ENCODE data around the gene CMC2. TPM values are rescaled to one million over a fixed set of nuclear protein-coding genes. Genes with fewer than 3 reads are reported as not detected.
A peak's percentile ranks its signal among the peaks of the same experiment; 100 is the strongest.

CMC2 gene
- total and polyA plus RNA-seq, 2 of the 8 experiments (the other 6 are each of a cell fraction or from before 2014, with no cell fraction given): 66.6 to 116 TPM

DNA sequence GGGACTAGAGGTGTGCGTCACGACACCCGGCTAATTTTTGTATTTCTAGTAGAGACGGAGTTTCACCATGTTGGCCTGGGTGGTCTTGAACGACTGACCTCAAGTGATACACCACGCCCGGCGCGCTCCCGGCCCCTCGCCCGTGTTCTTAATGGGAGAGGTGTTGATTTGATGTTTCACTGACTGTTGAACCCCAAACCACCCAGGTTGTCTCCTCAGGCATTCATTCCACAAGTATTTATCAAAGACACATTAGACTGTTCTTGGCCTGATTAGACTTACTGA lies 1.8 kb upstream of the CMC2 start:
- H3K4me1 ChIP-seq (replicated peaks in 1 of 4; ENCODE audit: control insufficient read depth in 3 of 4, insufficient read depth in 4 of 4, low read length in 3 of 4): peaks cover 0 to 9% (median 2%) of the 10 kb centered on the region in 4 experiments; a peak in 2 of 7 replicates
- no peak overlapping the region; the same call in 1 of the 2 replicates for H2BK12ac ChIP-seq (ENCODE audit: low read depth, low read length)
- no peak for FAIRE-seq
- peaks cover 3 to 22% (median 13%) of the 10 kb centered on the region in 4 experiments; a peak in 6 of 8 replicates for H3K36me3 ChIP-seq (ENCODE audit: control insufficient read depth in 2 of 4, insufficient read depth in 4 of 4, low read length in 3 of 4)
- H2AFZ ChIP-seq (ENCODE audit: low read length): no peak overlapping the region
- H2BK120ac ChIP-seq (replicated peaks; ENCODE audit: low read depth, low read length): no peak overlapping the region
- 89% methylated on average over 12 of the region's 12 CpGs; no CpG with 5 or more reads in 1 of the 2 experiments for WGBS, 2 experiments (ENCODE audit: extremely low coverage in 1 of 2, insufficient coverage in 1 of 2, insufficient read length in 1 of 2, insufficient replicate concordance in 2 of 2, low coverage in 1 of 2, low lambda C conversion rate in 2 of 2, missing lambda C conversion rate in 1 of 2)
- peak overlapping the region in 2 of 4 experiments; percentile 82 to 98; a peak in 3 of 8 replicates for H3K4me3 ChIP-seq (ENCODE audit: extremely low read depth in 1 of 4, insufficient read depth in 2 of 4, low read depth in 3 of 4, low read length in 4 of 4)
- peaks cover 2 to 12% of the 10 kb centered on the region in 2 experiments for H4K20me1 ChIP-seq (replicated peaks in 1 of 2; ENCODE audit: control insufficient read depth in 1 of 2, insufficient read depth in 2 of 2, low read length in 2 of 2)
- H3K79me1 ChIP-seq (ENCODE audit: low read depth, low read length): peaks cover 4% of the 10 kb centered on the region; the same call in 1 of the 2 replicates
- H3K4me2 ChIP-seq (ENCODE audit: insufficient read depth in 1 of 2, low read depth in 2 of 2, low read length in 2 of 2): peak overlapping the region; percentile 61 to 93
- no peak overlapping the region for H3K23ac ChIP-seq (ENCODE audit: insufficient read length)
- no peak overlapping the region for H3K18ac ChIP-seq (ENCODE audit: extremely low read depth, low read length)
- TF ChIP-seq POU5F1 (IDR thresholded peaks at IDR 0.05; ENCODE audit: low read depth, low read length) (no peak), GABPA (IDR thresholded peaks at IDR 0.05; ENCODE audit: borderline replicate concordance, insufficient read depth, low read length) (no peak), SIN3A (conservative IDR thresholded peaks at IDR 0.05 in 1 of 2, IDR thresholded peaks at IDR 0.05 in 1 of 2; ENCODE audit: low read depth in 1 of 2, low read length in 2 of 2) (no peak), SP2 (IDR thresholded peaks at IDR 0.05; ENCODE audit: low read length) (no peak), CHD1 (IDR thresholded peaks at IDR 0.05; ENCODE audit: low read depth, low read length) (no peak), PHF8 (conservative IDR thresholded peaks at IDR 0.05; ENCODE audit: low read depth, low read length) (no peak), NRF1 (IDR thresholded peaks at IDR 0.05; ENCODE audit: low read depth, low read length) (no peak), BCL11A (IDR thresholded peaks at IDR 0.05; ENCODE audit: low read depth in 2 of 2, low read length in 2 of 2) (no peak), POLR2A (IDR thresholded peaks at IDR 0.05; ENCODE audit: control extremely low read depth in 1 of 2, low read depth in 2 of 2, low read length in 2 of 2) (no peak), RBBP5 (IDR thresholded peaks at IDR 0.05; ENCODE audit: borderline replicate concordance, low read depth, low read length) (no peak), RFX5 (IDR thresholded peaks at IDR 0.05; ENCODE audit: borderline replicate concordance, low read depth, low read length) (no peak), YY1 (IDR thresholded peaks at IDR 0.05; ENCODE audit: low read depth, low read length) (no peak), BRCA1 (IDR thresholded peaks at IDR 0.05; ENCODE audit: low read depth, low read length) (no peak)
- no peak overlapping the region for H3K14ac ChIP-seq (ENCODE audit: insufficient read length)
- H3K27ac ChIP-seq (ENCODE audit: low read depth, low read length): no peak overlapping the region
- peak overlapping the region in 1 of 4 experiments; percentile 2; a peak in 1 of 7 replicates for H3K9ac ChIP-seq (replicated peaks in 1 of 4; ENCODE audit: extremely low read depth in 1 of 4, low read depth in 3 of 4, low read length in 3 of 4)
- no peaks in the 10 kb centered on the region for H3K9me3 ChIP-seq (ENCODE audit: insufficient read depth in 2 of 2, low read depth in 1 of 2, low read length in 1 of 2)
- H2BK15ac ChIP-seq (ENCODE audit: low read length): no peak overlapping the region
- POLR2A ChIA-PET (ENCODE audit: partially characterized antibody): interaction anchor here (1.0 to 3.1 kb wide), 3 partner anchors 27 to 76 kb away, joined by 3 to 24 read pairs (median 4); partner anchors contain the start of gene ATMIN
- no peak overlapping the region for H2BK5ac ChIP-seq (ENCODE audit: low read depth, low read length)
- DNase-seq (ENCODE audit: low read depth in 1 of 2, low spot score in 2 of 2): no peak
- CTCF ChIA-PET (ENCODE audit: partially characterized antibody): interaction anchor here (1.5 kb wide), 1 partner anchor 26 kb away, joined by 4 read pairs; no protein-coding TSS in a partner anchor
- no peak overlapping the region for H3K56ac ChIP-seq (replicated peaks; ENCODE audit: insufficient read length, low read depth, low read length)
- H2AK5ac ChIP-seq (ENCODE audit: low read depth, low read length): no peak overlapping the region
- H3K27me3 ChIP-seq (replicated peaks in 1 of 4; ENCODE audit: control insufficient read depth in 3 of 4, extremely low read depth in 1 of 4, insufficient read depth in 3 of 4, low read length in 3 of 4): no peaks in the 10 kb centered on the region
- H4K5ac ChIP-seq (ENCODE audit: insufficient read length, low read depth, low read length): no peak overlapping the region
- peaks cover 19 to 68% of the 10 kb centered on the region in 2 experiments for H3K79me2 ChIP-seq (ENCODE audit: control insufficient read depth in 1 of 2, insufficient read depth in 2 of 2, low read length in 2 of 2)
- H4K8ac ChIP-seq (ENCODE audit: extremely low read depth, insufficient read depth, low read length): peak overlapping the region; percentile 48; the same call in 1 of the 2 replicates
- no peak overlapping the region for H4K91ac ChIP-seq (replicated peaks; ENCODE audit: insufficient read length, low read length)
- no peak overlapping the region for H2BK20ac ChIP-seq (ENCODE audit: low read length)
- H3K4ac ChIP-seq (replicated peaks; ENCODE audit: insufficient read length, low read depth, low read length): no peak overlapping the region
- H3K23me2 ChIP-seq (ENCODE audit: low read depth, low read length): peaks cover 6% of the 10 kb centered on the region; the same call in 1 of the 2 replicates
